HL-60 (cell line): ENCODE data around the gene HYDIN.
"Not testable (repeated sequence)": the region's sequence is repeated elsewhere in the genome, so short reads cannot be mapped to it uniquely, and the experiment has no call there.

Source experiments
- GABPA ChIP-seq: IDR thresholded peaks from 2 replicates; pipeline ENCODE4 v1.6.1; 2012; ENCODE audit warnings: low read depth
- POLR2AphosphoS5 ChIP-seq: IDR thresholded peaks from 2 replicates; pipeline ENCODE4 v1.6.1; 2012; ENCODE audit warnings: low read depth
- SPI1 ChIP-seq: IDR thresholded peaks from 2 replicates; pipeline ENCODE4 v1.6.1; 2012; ENCODE audit warnings: low read depth, mild to moderate bottlenecking, borderline replicate concordance
- TF ChIP-seq, protein P1 (sequence below): IDR thresholded peaks from 2 replicates; pipeline ENCODE4 v1.6.1; 2012; ENCODE audit warnings: low read depth; ENCODE audit not compliant: insufficient replicate concordance
- TF ChIP-seq, protein P2 (sequence below): IDR thresholded peaks from one replicate; pipeline ENCODE4 v1.5.1; 2011; ENCODE audit warnings: low read length, control low read depth, inconsistent platforms; ENCODE audit not compliant: insufficient read depth

DNA sequence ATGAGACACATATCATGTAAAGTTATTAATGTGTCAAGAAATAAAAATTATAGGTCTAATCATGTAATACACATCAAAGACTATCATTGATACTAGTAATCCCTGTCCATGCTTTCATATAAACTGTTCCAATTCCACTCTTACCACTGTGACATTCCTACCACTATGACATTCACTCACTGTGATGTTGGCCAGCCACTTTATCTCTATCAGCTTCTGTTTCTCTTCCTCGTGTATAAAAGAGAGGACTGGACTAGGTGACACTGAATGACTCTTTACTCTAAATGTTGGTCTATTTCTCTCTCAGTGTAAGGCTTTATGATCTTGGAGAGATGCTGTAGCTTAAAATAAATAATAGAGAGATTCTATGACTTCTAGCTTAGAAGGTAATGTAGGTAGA lies 150.3 kb downstream of the HYDIN start:
- TF ChIP-seq POLR2AphosphoS5, GABPA, SPI1: not testable (repeated sequence)
- TF ChIP-seq, protein P1, sequence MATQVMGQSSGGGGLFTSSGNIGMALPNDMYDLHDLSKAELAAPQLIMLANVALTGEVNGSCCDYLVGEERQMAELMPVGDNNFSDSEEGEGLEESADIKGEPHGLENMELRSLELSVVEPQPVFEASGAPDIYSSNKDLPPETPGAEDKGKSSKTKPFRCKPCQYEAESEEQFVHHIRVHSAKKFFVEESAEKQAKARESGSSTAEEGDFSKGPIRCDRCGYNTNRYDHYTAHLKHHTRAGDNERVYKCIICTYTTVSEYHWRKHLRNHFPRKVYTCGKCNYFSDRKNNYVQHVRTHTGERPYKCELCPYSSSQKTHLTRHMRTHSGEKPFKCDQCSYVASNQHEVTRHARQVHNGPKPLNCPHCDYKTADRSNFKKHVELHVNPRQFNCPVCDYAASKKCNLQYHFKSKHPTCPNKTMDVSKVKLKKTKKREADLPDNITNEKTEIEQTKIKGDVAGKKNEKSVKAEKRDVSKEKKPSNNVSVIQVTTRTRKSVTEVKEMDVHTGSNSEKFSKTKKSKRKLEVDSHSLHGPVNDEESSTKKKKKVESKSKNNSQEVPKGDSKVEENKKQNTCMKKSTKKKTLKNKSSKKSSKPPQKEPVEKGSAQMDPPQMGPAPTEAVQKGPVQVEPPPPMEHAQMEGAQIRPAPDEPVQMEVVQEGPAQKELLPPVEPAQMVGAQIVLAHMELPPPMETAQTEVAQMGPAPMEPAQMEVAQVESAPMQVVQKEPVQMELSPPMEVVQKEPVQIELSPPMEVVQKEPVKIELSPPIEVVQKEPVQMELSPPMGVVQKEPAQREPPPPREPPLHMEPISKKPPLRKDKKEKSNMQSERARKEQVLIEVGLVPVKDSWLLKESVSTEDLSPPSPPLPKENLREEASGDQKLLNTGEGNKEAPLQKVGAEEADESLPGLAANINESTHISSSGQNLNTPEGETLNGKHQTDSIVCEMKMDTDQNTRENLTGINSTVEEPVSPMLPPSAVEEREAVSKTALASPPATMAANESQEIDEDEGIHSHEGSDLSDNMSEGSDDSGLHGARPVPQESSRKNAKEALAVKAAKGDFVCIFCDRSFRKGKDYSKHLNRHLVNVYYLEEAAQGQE, result not testable (repeated sequence)
- TF ChIP-seq, protein P2, sequence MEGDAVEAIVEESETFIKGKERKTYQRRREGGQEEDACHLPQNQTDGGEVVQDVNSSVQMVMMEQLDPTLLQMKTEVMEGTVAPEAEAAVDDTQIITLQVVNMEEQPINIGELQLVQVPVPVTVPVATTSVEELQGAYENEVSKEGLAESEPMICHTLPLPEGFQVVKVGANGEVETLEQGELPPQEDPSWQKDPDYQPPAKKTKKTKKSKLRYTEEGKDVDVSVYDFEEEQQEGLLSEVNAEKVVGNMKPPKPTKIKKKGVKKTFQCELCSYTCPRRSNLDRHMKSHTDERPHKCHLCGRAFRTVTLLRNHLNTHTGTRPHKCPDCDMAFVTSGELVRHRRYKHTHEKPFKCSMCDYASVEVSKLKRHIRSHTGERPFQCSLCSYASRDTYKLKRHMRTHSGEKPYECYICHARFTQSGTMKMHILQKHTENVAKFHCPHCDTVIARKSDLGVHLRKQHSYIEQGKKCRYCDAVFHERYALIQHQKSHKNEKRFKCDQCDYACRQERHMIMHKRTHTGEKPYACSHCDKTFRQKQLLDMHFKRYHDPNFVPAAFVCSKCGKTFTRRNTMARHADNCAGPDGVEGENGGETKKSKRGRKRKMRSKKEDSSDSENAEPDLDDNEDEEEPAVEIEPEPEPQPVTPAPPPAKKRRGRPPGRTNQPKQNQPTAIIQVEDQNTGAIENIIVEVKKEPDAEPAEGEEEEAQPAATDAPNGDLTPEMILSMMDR, result not testable (repeated sequence)
